ENCODE results near the gene ZNF346. TPM values are rescaled to one million over a fixed set of nuclear protein-coding genes. Genes with fewer than 3 reads are reported as not detected.

ZNF346 gene
- total RNA-seq, 6 donors from 2014 or later: 9.3 to 31.4 (median 16.8) TPM

- Histone ChIP-seq H3K4me1 (peaks cover 14 to 19% (median 15%) of the 10 kb centered on the region in 4 donors), H3K36me3 (no peaks in the 10 kb centered on the region), H3K27me3 (no peaks in the 10 kb centered on the region), H3K27ac (no peak overlapping the region), H3K9me3 (no peaks in the 10 kb centered on the region), H3K4me3 (no peak overlapping the region)
- DNase-seq (no peak), ATAC-seq (ENCODE audit: low FRiP score in 2 of 2) (no peak)
- WGBS, 2 donors: 68 to 82% methylated on average over 2 of the region's 2 CpGs
- TF ChIP-seq POLR2AphosphoS5 (IDR thresholded peaks at IDR 0.05): no peak
- TF ChIP-seq POLR2A (IDR thresholded peaks at IDR 0.05): no peak
- TF ChIP-seq CTCF (IDR thresholded peaks at IDR 0.05): no peak
- no peak for TF ChIP-seq EP300 (IDR thresholded peaks at IDR 0.05)
These were observed 13.8 kb upstream of the ZNF346 start for GRCh38 chr5:177008716-177009115.

GRCh38 chr5:177010153-177010552, 12.3 kb upstream of the ZNF346 start:
- TF ChIP-seq POLR2A (IDR thresholded peaks at IDR 0.05) (no peak), EP300 (IDR thresholded peaks at IDR 0.05) (no peak), CTCF (IDR thresholded peaks at IDR 0.05) (no peak), POLR2AphosphoS5 (IDR thresholded peaks at IDR 0.05) (no peak)
- Histone ChIP-seq H3K9me3 (no peaks in the 10 kb centered on the region), H3K27ac (no peak overlapping the region), H3K36me3 (no peaks in the 10 kb centered on the region), H3K4me3 (no peak overlapping the region), H3K27me3 (no peaks in the 10 kb centered on the region), H3K4me1 (peaks cover 4 to 5% (median 4%) of the 10 kb centered on the region in 4 donors)
- DNase-seq (no peak), ATAC-seq (ENCODE audit: low FRiP score in 2 of 2) (no peak)
- 93 to 94% methylated on average over 4 of the region's 4 CpGs for WGBS, 2 donors

GRCh38 chr5:177015156-177015555, 7.3 kb upstream of the ZNF346 start:
- TF ChIP-seq CTCF (IDR thresholded peaks at IDR 0.05): no peak
- TF ChIP-seq POLR2AphosphoS5 (IDR thresholded peaks at IDR 0.05): no peak
- TF ChIP-seq POLR2A (IDR thresholded peaks at IDR 0.05): no peak
- TF ChIP-seq EP300 (IDR thresholded peaks at IDR 0.05): no peak
- Histone ChIP-seq H3K9me3 (no peaks in the 10 kb centered on the region), H3K27me3 (no peaks in the 10 kb centered on the region), H3K4me3 (no peak overlapping the region), H3K36me3 (no peaks in the 10 kb centered on the region), H3K27ac (no peak overlapping the region), H3K4me1 (no peaks in the 10 kb centered on the region)
- no peak for ATAC-seq (ENCODE audit: low FRiP score in 2 of 2)
- WGBS, 2 donors: 92% methylated on average over 4 of the region's 4 CpGs
- DNase-seq: no peak

- H3K36me3 ChIP-seq: no peaks in the 10 kb centered on the region
- H3K27ac ChIP-seq: no peak overlapping the region
- H3K4me3 ChIP-seq: no peak overlapping the region
- no peaks in the 10 kb centered on the region for H3K9me3 ChIP-seq
- ATAC-seq (ENCODE audit: low FRiP score in 2 of 2) (no peak), DNase-seq (no peak)
- 88 to 89% methylated on average over 2 of the region's 2 CpGs for WGBS, 2 donors
- TF ChIP-seq EP300 (IDR thresholded peaks at IDR 0.05): no peak
- peaks cover 9 to 12% (median 10%) of the 10 kb centered on the region in 4 donors for H3K4me1 ChIP-seq
- no peaks in the 10 kb centered on the region for H3K27me3 ChIP-seq
These were observed 4.2 kb upstream of the ZNF346 start for GRCh38 chr5:177018341-177018740.

GRCh38 chr5:177020033-177020432, 2.5 kb upstream of the ZNF346 start:
- H3K4me3 ChIP-seq: no peak overlapping the region
- H3K27ac ChIP-seq: no peak overlapping the region
- ATAC-seq (ENCODE audit: low FRiP score in 2 of 2) (no peak), DNase-seq (no peak)
- H3K4me1 ChIP-seq: peaks cover 12 to 22% (median 14%) of the 10 kb centered on the region in 4 donors
- H3K27me3 ChIP-seq: no peaks in the 10 kb centered on the region
- no peaks in the 10 kb centered on the region for H3K36me3 ChIP-seq
- WGBS, 2 donors: 95 to 98% methylated on average over 2 of the region's 2 CpGs
- TF ChIP-seq EP300 (IDR thresholded peaks at IDR 0.05): no peak
- TF ChIP-seq CTCF (IDR thresholded peaks at IDR 0.05): no peak
- no peak for TF ChIP-seq POLR2A (IDR thresholded peaks at IDR 0.05)
- no peak for TF ChIP-seq POLR2AphosphoS5 (IDR thresholded peaks at IDR 0.05)
- H3K9me3 ChIP-seq: no peaks in the 10 kb centered on the region

Data from upper lobe of left lung (tissue), 6 donors.